Dermis blood vessel endothelial cell (primary cell): ENCODE measurements around the gene CCNK. TPM values are rescaled to one million over a fixed set of nuclear protein-coding genes. Genes with fewer than 3 reads are reported as not detected.

Experiments used
- DNase-seq: peaks from one replicate; pipeline ENCODE4 v3.0.0; 2010
- total RNA-seq: library from RNA; depleted of rRNA; stranded (reverse); fragments of >200 nt; gene quantifications from 2 replicates; pipeline ENCODE4 v1.2.3, GENCODE V29; 2014

The CCNK gene
- total RNA-seq, 1 donor from 2014 or later = 25.7 TPM

DNA sequence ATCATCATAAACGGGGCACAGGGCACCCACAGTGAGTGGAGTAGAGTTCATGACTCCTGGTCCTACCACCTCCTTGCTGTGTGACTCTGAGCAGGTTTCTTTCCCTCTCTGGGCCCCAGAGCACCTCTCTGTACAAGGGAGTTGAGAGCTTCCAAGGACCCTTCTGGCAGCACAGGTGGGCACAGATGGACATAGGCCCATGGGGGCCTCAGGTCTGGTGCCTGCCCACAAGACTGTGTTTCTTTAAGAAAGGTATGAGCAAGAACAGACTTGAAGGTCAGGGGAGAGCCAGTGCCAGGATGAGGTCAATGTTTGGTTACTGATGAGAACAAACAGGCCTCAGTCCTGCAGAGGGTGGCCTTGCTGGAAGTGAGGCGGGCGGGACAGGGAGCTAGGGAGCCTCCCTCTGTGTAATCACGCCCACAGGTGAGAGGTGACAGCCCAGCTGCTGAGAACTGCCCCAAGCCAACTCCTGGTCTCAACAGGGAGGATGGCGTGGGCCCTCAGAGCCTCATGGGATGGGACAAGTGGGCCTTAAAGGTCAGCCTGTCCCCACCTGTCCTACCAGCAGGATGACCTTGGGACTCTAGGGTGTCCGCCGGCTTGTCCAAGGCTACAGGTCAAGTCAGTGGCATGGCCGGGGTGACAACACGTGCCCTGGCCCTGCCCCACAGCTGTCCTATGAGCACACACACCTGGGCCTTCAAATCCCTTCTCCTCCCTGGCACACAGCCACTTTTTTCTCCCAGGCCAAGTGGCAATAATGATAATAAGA lies 73.7 kb downstream of the CCNK start:
- DNase-seq = no peak

DNA sequence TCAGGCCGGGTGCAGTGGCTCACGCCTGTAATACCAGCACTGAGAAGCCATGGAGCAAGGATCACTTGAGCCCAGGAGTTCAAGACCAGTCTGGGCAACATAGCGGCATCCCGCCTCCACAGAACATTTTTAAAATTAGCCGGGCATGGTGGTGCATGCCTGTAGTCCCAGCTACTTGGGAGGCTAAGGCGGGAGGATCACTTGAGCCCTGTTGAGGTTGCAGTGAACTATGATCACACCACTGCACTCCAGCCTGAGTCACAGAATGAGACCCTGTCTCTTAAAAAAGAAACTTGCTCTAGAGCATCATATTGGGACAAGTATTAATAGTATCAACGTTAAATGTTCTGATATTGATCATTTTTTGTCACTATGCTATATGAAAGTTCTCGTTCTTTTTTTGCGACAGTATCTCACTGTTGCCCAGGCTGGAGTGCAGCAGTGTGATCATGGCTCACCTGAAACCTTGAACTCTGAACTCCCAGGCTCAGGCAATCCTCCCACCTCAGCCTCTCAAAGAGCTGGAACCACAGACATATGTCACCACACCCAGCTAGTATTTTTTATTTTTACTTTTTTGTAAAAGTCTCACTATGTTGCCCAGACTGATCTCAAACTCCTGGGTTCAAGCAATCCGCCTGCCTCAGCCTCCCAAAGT lies 75.1 kb downstream of the CCNK start:
- no peak for DNase-seq

DNA sequence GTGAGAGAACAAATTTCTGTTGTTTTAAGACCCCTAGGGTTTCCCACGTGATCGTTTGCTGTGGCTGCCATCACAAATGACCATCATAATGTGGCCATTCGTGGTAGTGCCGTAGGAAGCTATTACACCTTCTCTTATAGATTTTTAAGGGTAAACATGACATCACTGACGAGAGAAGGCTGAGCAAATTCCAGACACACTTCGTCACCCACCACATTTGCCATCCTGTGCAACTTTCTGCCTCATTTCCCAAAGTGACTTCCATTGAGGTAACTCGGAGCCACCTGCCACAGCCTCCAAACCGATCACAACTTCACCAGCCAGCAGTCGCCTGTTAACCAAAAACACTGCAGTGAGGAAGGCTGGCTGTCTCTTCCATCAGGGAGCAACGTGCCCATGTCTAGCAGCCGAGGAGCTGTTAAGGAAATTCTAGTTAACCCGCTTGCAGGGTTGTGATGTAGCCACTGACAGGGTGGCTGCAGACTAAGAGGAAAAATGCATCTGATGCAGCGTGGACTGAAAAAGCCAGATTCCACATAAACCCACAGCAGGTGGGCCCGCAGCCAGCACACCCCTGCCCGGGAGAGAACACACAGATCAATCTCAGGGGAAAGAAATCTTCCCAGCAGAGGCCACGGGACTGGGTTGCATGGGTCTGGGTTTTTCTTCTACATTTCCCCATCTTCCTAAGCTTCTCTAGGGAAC lies 78.2 kb downstream of the CCNK start:
- DNase-seq = no peak

DNA sequence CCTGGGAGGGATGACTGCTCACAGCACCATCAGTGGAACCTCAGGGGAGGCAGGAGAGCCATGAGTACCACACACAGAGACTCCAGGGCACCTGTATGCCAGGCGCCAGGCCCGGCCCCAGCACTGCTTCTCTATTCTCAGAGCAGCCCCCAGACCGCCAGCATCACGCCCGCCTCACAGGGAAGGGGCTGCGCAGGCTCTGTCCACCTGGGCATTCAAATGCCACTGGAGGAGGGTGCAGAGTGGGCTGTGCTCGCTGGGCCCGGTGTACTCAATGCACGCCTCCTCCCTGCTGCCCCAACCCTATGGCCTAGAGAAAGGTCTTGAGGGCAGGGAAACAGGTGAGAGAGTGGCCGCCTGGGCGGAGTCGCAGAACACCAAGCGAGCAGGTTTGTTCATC lies 79.2 kb downstream of the CCNK start:
- DNase-seq = no peak

DNA sequence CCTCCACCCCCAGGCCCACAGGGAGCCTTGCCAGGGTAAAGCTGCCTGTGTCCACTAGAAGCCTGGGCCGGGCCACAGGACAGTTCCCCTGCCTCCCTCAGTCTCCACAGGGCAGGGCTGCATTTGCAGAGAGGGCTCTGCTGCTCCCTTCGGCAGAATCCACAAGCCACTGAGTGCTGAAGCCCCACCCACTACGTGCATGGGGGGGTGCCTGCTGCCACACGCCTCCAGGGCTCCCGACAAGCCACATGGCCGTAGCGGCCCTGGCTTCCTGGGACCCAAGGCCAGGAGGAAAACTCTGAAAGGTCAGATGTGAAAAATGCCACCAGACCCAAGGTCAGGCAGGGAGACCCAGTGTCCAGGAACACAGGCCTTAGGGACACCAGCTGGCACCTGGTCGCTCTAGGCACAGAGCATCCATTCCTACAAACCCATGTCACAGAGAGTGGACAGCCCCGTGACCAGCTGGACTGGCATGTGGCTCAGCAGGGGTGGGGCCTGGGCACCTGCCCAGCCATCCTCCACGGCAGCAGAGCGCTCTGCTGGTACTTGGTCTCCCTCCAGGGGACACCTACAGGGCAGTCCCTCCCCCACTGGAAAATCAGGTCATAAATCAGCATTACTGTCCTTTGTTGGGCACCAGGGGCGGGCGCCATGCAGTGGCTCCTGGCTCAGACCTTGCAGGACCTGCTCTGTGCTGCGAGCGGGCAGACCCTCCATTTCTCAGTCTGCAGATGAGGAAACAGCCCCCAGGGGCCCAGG lies 79.9 kb downstream of the CCNK start:
- no peak for DNase-seq

DNA sequence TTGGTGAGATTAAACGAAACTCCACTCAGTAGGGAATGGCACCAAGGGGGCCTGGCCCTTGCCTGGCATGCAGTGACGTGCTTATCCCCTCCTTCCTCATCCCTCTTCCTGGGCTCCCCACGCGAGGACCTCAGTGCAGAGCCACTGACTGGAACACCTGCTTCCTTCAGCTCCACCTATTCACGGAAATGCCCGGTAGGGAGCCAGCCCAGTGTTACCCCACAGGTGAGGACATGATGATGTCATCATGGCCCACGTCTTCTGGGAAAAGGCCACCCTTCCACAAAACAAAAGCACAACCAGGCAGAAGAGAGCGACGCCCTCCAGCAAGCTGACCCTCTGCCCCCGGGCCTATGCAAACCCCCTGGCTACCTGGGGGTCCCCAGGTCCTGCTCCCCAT lies 80.7 kb downstream of the CCNK start:
- DNase-seq = no peak

Other genes starting within 250 kb of the CCNK start
- under 0.01 and 0.05 TPM in 2 replicates for gene BCL11B, start 209.2 kb upstream of the CCNK start, total RNA-seq
- gene SETD3, start 550 bp upstream of the CCNK start, total RNA-seq = 69.8 and 82.7 TPM in 2 replicates
- 14.5 and 32.4 TPM in 2 replicates for gene CCDC85C, start 122.8 kb downstream of the CCNK start, total RNA-seq
- 1.7 and 4.1 TPM in 2 replicates for gene HHIPL1, start 163.7 kb downstream of the CCNK start, total RNA-seq
- gene CYP46A1, start 202.9 kb downstream of the CCNK start, total RNA-seq = under 0.01 and 0.14 TPM in 2 replicates